Testis (tissue), 5 donors: ENCODE measurements around the gene GUCY1A2. TPM values are rescaled to one million over a fixed set of nuclear protein-coding genes. Genes with fewer than 3 reads are reported as not detected.
"Not testable (repeated sequence)": the region's sequence is repeated elsewhere in the genome, so short reads cannot be mapped to it uniquely, and the experiment has no call there.

Source experiments
- DNase-seq: peaks from one replicate; pipeline ENCODE4 v3.0.0-alpha.2; 2019
- H3K27ac ChIP-seq, 2 donors: fragments of 200-600 bp; sonication (generic); one replicate each; pipeline ENCODE4 v1.5.1; 2019
- H3K27me3 ChIP-seq: fragments of 200-600 bp; sonication (generic); one replicate; pipeline ENCODE4 v1.5.1; 2019
- H3K36me3 ChIP-seq: fragments of 200-600 bp; sonication (generic); one replicate; pipeline ENCODE4 v1.5.1; 2017; ENCODE audit warnings: low read depth; ENCODE audit errors: missing control alignments
- H3K4me1 ChIP-seq: fragments of 200-600 bp; sonication (generic); one replicate; pipeline ENCODE4 v1.5.1; 2019
- H3K4me3 ChIP-seq, 2 donors: fragments of 200-600 bp; sonication (generic); one replicate each; pipeline ENCODE4 v1.5.1; 2017 to 2019
- H3K9me3 ChIP-seq: fragments of 200-600 bp; sonication (generic); one replicate; pipeline ENCODE4 v1.5.1; 2017
- CTCF ChIP-seq, 3 experiments: fragments of 450-650 bp in 2 of 3; fragments of 200-600 bp in 1 of 3; sonication (generic) in 1 of 3; IDR thresholded peaks; one replicate each; pipeline ENCODE4 v1.5.1; 2016 to 2019; ENCODE audit warnings: antibody characterized with exemption in 3 of 3, mild to moderate bottlenecking in 2 of 3, moderate library complexity in 1 of 3
- POLR2A ChIP-seq: fragments of 450-650 bp; IDR thresholded peaks from one replicate; pipeline ENCODE4 v1.6.1; 2017; ENCODE audit warnings: antibody characterized with exemption, mild to moderate bottlenecking, moderate library complexity
- WGBS, 2 donors: methylation state at CpG; one replicate each; pipeline ENCODE4 v1.1.5; 2018; 5-methylcytosine and 5-hydroxymethylcytosine counted together
- intact Hi-C: fragments of 100-400 bp; cut with DNase I; formaldehyde crosslinking; loops from one replicate; pipeline ENCODE4 v1.15.1; 2023; ENCODE audit warnings: low total_unique reads
- long read RNA-seq, 2 donors: transcript quantifications; one replicate each; lab custom pipeline, GENCODE V29; 2026
- polyA plus RNA-seq: library from polyadenylated mRNA; stranded (reverse); fragments of 350-450 nt; fragmentation: Illumina TruSeq; extraction: RNeasy Lipid Tissue Mini Kit (QIAGEN cat#74804); gene quantifications from one replicate; pipeline ENCODE4 v1.2.3, GENCODE V29; 2014; ENCODE audit warnings: low read depth, low replicate concordance; ENCODE audit not compliant: insufficient read depth
- total RNA-seq, 2 donors: library from RNA; depleted of rRNA; stranded (reverse); fragments of >200 nt; gene quantifications; one replicate each; pipeline ENCODE4 v1.2.3, GENCODE V29; 2016

Gene GUCY1A2, protein sequence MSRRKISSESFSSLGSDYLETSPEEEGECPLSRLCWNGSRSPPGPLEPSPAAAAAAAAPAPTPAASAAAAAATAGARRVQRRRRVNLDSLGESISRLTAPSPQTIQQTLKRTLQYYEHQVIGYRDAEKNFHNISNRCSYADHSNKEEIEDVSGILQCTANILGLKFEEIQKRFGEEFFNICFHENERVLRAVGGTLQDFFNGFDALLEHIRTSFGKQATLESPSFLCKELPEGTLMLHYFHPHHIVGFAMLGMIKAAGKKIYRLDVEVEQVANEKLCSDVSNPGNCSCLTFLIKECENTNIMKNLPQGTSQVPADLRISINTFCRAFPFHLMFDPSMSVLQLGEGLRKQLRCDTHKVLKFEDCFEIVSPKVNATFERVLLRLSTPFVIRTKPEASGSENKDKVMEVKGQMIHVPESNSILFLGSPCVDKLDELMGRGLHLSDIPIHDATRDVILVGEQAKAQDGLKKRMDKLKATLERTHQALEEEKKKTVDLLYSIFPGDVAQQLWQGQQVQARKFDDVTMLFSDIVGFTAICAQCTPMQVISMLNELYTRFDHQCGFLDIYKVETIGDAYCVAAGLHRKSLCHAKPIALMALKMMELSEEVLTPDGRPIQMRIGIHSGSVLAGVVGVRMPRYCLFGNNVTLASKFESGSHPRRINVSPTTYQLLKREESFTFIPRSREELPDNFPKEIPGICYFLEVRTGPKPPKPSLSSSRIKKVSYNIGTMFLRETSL
- total RNA-seq (1 to 10 TPM; 4.3 to 7.4 TPM), polyA plus RNA-seq (3.4 TPM)
- long read RNA-seq, donor 1: 0 reads
- long read RNA-seq, donor 2: 0 reads

DNA sequence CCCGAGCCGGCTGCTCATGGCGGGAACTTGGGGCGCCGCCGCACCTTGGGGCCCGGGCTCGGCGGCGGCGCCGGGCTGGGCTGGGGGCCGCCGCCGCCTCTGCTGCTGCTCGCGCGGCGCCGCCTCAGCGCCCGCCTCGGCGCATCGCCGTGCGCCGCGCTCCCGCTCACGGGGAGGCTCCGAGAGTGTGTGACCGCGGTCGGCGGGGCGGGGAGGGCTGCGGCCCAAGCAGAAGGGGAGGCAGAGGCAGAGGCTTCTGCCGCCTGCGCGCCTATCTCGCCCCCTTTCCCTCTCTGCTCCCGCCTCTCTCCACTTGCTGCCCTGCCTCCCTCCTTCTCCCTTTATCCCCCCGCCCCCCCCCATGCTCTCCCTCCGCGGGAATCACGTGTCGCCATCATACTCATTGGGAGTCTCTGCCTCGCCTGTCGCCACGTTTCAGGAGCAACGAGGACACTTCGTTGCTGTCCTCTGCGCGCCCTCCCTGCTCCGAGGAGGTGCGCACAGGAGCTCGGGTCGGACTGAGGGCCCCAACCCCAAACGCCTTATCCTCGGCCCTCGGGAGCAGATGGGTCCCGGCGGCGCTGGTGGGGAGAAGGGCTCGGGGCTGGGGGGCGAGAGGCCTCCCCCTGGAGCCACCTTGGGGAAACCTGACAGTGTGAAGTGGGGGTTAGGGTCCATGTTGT is at the start of gene GUCY1A2:
GUCY1A2 (minus strand) TSS at position 258 of the 683 bp plus-strand sequence. CDS start 421 bp downstream, outside the sequence.
- H3K27ac ChIP-seq: peak within 1 kb of the TSS; percentile 70 to 85
- WGBS, 2 donors: 0 to 1% methylated on average over 21 to 51 of the region's 67 CpGs
- H3K4me1 ChIP-seq: no peaks in the 10 kb centered on the region
- no peaks in the 10 kb centered on the region for H3K36me3 ChIP-seq
- no peak for TF ChIP-seq CTCF (IDR thresholded peaks at IDR 0.05)
- no peak for TF ChIP-seq POLR2A
- H3K4me3 ChIP-seq: peak within 1 kb of the TSS; percentile 65 to 75
- intact Hi-C loops: no loop called here
- H3K27me3 ChIP-seq: no peaks in the 10 kb centered on the region
- peak; percentile 44 for DNase-seq
- H3K9me3 ChIP-seq: no peaks in the 10 kb centered on the region

GRCh38 chr11:107054391-107054790 is 36.1 kb upstream of the GUCY1A2 start:
- TF ChIP-seq POLR2A (no peak), CTCF (IDR thresholded peaks at IDR 0.05) (no peak)
- 67% methylated on average over 1 of the region's 1 CpG for WGBS, 2 donors
- Histone ChIP-seq H3K4me3 (no peak overlapping the region), H3K4me1 (no peaks in the 10 kb centered on the region), H3K27ac (no peak overlapping the region), H3K9me3 (no peaks in the 10 kb centered on the region), H3K36me3 (no peaks in the 10 kb centered on the region), H3K27me3 (no peaks in the 10 kb centered on the region)
- DNase-seq: no peak
- intact Hi-C loops: no loop called here

- not testable (repeated sequence) for H3K9me3 ChIP-seq
Observed at GRCh38 chr11:107051332-107051731, 33.1 kb upstream of the GUCY1A2 start.

GRCh38 chr11:107050899-107051298 is 32.6 kb upstream of the GUCY1A2 start:
- H3K4me1 ChIP-seq, H3K9me3 ChIP-seq, DNase-seq, H3K27me3 ChIP-seq, H3K4me3 ChIP-seq, H3K36me3 ChIP-seq, intact Hi-C loops, H3K27ac ChIP-seq: not testable (repeated sequence)
- 91 to 93% methylated on average over 2 of the region's 2 CpGs for WGBS, 2 donors

More at GRCh38 chr11:107051332-107051731, 33.1 kb upstream of the GUCY1A2 start:
- H3K36me3 ChIP-seq, H3K27ac ChIP-seq, H3K4me3 ChIP-seq, intact Hi-C loops, H3K27me3 ChIP-seq, H3K4me1 ChIP-seq, DNase-seq: not testable (repeated sequence)
- WGBS, 2 donors: 51 to 65% methylated on average over 2 to 4 of the region's 4 CpGs

- no peaks in the 10 kb centered on the region for H3K27me3 ChIP-seq
- H3K4me3 ChIP-seq: no peak overlapping the region
- 66 to 71% methylated on average over 5 of the region's 5 CpGs for WGBS, 2 donors
- no peaks in the 10 kb centered on the region for H3K9me3 ChIP-seq
- H3K4me1 ChIP-seq: no peaks in the 10 kb centered on the region
- no peak for TF ChIP-seq POLR2A
- no peak for TF ChIP-seq CTCF (IDR thresholded peaks at IDR 0.05)
- DNase-seq: no peak
- intact Hi-C loops: no loop called here
- H3K36me3 ChIP-seq: no peaks in the 10 kb centered on the region
- no peak overlapping the region for H3K27ac ChIP-seq
Observed at GRCh38 chr11:107050121-107050520, 31.8 kb upstream of the GUCY1A2 start.
